Stimulated activated CD4-positive, alpha-beta T cell treated with anti-CD3 and anti-CD28 coated beads, Interleukin-2, amount 100 ng/mL, for 24 hours (primary cell): ENCODE results near the gene MAPK7.
A peak's percentile ranks its signal among the peaks of the same experiment; 100 is the strongest.

Experiments used
- DNase-seq, 2 donors: peaks; one replicate each; pipeline ENCODE4 v3.0.0-alpha.2; 2020

The MAPK7 gene

DNA sequence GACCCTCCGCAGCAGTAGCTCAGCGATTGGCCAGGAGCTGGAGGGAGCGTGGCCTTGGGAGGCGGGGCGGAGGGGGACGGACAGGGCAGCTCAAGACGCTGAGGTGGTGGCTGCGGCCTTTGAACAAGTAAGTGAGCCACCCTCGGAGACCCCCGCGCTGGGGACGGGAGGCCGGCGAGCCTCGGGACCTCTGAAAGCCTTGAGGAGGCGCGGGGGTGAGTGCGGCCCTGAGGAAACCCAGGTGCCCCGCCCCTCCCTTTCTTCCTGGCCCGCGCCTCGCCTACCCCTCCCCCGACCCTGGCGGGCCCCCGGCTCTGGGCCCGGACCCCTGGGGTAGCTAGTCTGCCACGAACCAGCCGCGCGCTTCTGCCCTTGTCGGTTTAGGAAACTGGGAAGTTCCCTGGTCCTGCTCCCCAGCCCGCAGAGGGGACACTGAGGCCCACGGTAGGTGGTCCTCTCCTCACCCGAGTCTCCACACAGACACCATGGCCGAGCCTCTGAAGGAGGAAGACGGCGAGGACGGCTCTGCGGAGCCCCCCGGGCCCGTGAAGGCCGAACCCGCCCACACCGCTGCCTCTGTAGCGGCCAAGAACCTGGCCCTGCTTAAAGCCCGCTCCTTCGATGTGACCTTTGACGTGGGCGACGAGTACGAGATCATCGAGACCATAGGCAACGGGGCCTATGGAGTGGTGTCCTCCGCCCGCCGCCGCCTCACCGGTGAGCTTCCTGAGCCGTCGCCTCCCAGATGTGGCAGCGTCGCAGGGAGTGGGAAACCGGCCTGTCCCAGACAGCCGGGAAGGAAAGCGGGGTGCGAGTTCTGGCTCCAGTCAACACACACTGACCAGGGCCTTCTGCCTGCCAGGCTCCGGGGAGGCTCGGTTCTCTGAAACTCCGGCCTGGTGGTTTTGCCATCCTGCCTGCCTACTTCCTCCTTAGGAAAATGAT lies at the start of gene MAPK7:
TSS of gene MAPK7 (plus strand) at position 83 of the 945 bp plus-strand sequence. CDS start at position 486, 403 bp downstream.
- DNase-seq = peak in 1 of 2 donors; percentile 19

DNA sequence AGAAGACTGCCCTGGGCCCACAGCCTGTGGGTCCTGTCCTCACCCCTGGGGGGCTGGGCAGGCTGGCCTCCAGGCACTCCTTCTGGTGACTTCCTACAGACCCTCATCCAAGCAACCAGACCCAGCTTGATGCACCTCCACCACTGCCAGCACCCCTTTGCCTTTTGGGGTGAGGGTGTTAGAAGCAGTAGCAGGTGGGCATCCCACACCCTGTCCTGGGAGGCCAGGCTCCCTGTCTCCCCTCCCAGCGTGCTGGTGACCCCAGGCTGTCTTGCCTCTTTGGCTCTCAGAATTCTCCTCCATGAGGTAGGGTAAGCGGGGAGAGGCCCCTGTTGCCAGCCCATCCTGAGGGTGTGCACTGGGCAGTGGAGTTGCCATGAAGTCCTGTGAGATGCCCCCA lies 49.2 kb upstream of the MAPK7 start:
- DNase-seq = no peak

DNA sequence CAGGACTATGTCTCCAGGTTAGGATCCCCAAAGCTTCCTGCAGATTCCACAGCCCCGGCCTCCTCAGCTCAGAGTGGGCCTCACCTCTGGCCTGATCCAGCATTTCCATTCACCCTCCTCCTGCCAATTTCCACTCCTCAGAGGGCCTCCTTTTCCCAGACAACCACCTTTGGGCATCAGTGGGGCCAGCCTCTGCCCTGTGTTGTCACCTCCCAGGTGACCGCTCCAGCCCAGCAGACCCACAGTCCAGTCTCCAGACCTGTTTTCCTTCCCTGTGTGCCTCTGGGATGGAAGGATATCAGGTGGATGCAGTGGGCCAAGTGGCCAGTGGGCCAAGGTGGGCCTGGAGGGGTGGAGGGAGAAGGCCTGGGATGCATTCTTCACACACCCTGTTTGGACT lies 48.5 kb upstream of the MAPK7 start:
- no peak for DNase-seq

DNA sequence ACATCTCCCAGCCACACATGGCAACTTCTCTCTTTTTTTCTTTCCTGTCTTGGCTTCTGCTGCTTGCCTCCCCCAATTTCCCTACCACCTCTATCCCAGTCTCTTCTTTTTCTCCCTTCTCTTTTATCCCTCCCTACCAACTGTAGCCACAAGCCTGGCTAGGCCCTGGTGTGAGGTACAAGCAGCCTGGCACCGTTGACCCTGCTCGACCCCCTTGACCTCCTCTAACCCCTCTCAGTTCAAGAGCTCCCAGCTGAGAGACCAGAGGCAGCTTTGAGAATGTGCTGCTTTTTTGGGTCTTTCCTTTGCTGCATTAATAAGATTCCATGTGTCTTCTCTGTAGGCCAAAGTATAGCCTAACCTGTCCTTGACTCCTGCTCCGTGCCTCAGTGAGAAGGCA lies 48.0 kb upstream of the MAPK7 start:
- no peak for DNase-seq

DNA sequence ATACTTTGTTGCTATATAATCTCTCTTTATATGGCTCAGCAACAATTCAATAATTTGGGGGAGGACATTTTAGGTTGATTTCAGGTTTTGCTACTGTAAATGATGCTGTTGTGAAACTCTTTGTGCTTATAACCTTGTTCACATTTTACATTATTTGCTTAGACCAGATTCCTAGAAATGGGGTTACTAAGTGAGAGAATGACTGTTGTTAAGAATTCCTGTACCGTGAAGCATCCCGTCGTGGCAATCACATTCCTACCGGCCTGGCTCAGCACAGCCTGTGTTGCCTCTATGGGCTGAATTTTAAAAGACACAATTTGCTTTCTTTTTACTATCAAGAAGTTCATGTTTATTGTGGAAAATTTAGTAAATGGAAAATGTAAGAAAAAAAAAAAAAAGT lies 47.2 kb upstream of the MAPK7 start:
- DNase-seq = no peak

DNA sequence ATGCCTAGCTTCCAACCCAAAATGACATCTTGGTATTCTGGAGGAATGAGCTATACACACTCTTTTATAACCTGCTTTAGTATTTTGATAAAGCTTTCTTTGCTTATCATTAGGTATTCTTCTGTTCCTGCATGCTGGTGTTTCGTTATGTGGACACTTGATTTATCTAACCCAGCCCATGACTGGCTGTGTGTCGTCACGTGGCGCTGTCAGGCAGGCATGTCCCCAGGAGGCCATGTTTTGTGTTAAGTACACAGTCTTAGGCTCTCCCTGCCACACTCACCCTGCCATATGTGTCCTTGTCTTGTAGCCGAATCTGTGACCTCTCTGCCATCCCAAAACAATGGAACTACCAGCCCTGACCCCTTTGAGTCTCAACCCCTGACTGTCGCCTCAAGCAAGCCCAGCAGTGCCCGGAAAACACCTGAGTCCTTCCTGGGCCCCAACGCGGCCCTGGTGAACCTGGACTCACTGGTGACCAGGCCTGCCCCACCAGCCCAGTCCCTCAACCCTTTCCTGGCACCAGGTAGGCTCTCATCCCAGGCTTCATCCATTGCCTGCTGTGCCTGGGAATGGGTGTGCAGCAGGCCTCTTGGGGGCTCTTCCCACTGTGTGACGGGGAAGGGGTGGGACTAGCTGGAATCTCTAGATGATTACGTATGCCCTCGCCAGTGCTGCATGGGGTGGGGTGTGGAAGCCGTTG lies 46.6 kb upstream of the MAPK7 start:
- no peak for DNase-seq

DNA sequence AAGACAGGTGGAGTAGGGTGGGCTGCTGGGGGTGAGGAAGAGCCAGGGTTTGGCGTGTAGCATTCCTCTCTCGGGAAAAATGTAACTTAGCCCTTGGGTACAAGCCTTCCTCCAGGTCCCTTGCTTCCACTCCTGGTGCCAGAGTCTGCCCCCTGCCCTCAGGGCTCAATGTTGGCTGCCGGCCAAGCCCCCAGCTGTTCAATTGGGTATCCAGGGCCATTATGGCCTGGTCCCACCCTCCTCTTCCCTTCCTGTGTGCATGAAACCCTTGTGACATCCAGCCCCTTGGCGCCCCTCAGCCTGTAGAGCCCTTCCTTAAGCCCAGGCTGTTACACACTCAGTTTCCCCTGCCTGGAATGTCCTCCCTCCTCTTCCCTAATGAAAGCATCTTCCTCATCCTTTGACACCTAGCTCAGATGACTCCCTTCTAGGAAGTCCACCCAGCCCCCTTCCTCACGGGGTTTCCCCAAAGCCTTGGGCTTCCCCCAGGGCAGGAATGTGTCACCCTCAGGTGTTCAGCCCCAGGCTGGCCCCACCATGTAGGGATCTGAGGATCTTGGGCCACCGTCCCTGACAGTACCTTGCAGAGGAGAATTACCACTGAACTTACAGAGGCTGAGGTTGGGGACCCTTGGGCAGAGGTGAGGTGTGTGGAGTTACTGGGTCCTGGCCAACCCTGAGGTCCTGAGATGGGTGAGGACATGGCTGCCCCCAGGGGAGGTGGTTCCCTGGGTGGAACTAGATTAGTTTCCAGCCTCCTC lies 45.7 kb upstream of the MAPK7 start:
- DNase-seq = peak in 1 of 2 donors; percentile 15

DNA sequence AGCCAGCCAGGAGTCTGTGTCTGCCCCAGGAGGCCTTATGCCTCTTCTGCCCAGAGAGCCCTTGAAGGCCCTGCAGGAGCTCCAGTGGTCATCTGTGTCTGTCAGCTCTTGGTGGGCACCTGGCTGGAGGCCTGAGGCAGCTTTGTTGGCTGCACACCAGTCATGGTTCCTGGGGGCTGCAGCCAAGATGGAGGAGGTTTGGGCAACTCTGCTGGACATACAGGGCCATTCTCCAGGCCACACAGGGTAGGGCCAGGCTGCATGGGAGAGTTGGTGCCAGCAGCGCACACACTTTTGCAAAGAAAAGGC lies 45.2 kb upstream of the MAPK7 start:
- no peak for DNase-seq

DNA sequence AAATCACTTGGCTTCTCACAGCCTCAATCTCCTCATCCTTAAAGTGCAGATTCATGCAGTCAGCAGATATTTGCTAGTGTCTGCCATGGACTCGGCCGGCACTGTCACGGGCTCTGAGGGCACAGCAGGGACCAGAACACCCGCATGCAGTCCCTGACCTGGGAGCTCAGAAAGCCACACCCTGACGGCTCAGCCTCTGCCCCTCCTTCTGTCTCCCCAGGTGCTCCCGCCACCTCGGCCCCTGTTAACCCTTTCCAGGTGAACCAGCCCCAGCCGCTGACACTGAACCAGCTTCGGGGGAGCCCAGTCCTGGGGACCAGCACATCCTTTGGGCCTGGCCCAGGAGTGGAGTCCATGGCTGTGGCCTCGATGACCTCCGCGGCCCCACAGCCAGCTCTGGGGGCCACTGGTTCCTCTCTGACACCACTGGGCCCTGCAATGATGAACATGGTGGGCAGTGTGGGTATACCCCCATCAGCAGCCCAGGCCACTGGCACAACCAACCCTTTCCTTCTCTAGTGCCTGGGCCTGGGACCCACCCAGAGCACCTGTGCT lies 44.5 kb upstream of the MAPK7 start:
- no peak for DNase-seq

DNA sequence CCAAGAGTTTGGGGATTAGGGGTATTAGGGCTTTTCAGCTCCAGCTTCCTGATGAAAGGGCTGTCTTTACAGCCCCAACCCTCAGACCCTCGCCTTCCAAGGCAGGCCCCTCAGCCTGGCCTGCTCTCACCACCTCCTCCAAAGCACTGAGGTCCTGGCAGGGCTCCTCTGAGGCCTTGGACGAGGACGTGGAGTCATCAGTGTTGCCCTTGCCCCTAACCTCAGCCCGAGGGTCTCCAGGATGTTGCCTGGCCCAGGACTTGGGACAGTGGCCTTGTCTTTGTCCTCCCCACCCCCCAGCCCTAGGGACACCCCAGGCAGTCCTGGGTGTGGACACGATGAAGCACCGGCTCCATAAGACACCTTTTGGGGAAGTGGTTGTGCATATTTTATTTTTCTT lies 44.0 kb upstream of the MAPK7 start:
- DNase-seq = no peak

DNA sequence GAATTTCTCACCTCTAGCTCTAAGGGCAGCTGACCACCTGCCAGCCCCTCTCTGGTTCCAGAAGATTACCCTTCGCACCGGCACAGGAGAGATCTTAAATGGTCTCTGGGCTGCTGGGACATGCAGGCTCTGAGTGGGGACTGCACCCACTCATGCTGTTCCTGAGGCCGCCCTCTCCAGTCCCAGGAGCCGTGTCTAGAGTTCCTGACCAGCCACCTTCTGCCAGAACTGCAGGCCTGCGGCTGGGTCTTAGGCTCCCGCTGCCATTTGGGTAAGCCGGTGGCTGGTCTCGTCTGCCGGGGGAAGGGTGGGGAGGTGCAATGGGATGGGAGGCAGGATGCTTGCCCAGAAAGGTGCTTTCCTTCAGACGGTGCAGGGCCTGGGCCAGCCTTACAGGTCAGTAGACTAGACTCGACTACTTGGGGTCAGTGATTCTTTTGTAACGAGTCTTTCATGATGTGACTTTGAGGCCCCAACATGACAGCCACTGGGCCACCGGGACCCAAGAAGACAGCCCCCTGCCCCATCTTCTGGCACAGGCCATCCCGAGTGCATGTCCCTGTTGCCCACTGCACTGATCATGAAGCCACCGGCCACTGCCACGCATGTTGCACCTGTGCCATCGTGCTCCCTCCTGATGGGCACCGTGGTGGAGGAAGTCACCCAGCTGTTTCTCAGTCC lies 42.2 kb upstream of the MAPK7 start:
- no peak for DNase-seq

DNA sequence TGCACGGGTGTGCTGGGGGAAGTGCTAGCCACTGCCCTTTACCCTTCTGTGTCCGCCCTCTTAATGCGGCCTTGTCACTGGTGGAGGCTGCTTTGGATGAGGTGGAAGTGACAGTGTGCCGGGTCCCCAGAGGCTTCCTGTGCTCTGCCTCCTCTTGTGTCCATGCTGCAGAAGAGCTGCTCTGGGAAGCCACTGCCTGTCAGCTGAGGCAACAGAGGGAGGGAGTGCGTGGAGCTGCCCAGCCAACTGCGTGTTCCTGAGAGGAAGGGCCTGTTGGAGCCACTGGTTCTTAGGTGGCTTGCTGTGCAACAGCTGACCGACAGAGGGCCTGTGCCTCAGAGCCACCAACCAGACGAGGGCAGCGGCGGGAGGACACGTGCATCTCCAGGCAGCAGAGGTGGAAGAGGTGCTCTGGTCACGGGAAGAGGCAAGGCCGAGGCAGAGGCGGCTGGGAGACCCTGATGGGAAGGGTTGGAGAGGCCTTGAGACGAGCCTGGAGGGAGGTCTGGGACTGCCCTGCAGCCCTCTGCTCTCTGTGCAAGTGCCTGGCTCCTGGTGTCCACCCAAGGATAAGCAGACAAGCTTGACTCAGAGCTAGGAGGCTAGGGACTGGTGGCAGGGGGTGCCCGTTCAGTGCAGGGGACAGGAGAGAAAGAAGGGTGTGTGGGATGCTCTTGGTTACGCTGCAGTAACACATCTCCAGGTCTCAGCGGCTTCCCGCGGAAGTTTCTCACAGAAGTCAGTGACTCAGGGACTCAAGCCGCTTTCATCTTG lies 41.2 kb upstream of the MAPK7 start:
- DNase-seq = no peak

DNA sequence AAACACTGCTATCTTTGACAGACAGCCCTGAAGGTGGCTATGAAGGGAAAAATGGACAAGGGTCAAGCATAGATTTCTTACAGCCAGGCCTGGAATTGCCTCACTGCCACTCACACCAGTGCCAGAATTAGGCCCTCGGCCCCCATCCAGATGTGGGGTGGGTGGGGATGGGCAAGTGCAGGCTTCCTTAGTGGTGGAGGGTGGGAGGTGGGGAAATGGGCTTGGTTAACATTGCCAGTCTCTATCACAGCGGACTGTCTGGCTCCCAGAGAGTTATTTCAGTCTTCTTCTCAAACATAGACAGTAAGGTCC lies 40.6 kb upstream of the MAPK7 start:
- DNase-seq = no peak

DNA sequence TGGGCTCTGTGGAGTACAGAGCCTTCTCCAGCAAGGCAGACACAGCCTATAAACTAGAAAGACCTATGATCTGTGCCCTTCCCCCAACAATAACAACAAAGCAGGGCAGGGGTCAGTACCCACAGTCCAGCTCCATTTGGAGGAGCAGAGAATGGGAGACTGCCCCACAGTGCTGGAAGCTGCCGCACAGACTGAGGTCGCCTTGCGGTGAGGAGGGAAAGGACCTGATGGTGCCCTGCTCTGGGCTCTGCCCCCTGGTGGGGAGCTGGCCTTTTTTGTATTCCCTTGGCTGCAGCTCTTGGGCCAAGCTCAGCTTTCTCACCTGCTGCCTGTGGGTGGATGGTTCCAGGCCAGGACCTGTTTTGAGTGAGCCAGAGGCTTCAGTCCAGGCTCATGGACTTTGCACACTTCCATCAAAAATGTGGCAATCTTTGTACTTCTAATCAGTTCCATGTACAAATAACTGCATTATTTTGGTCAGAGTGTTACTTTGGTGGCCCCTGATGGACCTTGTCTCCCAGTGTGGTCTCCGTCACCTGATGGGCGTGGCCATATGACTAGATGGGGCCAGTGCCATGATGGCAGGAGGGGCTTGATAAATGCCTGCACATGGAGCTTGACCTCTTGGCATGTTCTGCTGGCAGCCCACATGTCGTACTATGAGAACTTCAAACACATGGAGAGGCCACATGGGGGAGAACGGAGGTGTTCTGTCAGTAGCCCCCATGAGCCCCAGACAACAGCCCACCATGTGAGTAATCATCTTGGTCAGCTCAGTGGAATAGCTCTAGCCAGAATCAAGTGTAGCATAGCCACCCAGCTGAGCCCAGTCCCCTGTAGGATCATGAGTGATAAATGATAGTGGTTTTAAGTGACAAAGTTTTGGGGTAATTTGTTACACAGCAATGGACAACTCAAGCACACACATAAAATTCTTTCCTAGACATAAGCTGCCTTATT lies 40.0 kb upstream of the MAPK7 start:
- DNase-seq = peak; percentile 62 to 72

DNA sequence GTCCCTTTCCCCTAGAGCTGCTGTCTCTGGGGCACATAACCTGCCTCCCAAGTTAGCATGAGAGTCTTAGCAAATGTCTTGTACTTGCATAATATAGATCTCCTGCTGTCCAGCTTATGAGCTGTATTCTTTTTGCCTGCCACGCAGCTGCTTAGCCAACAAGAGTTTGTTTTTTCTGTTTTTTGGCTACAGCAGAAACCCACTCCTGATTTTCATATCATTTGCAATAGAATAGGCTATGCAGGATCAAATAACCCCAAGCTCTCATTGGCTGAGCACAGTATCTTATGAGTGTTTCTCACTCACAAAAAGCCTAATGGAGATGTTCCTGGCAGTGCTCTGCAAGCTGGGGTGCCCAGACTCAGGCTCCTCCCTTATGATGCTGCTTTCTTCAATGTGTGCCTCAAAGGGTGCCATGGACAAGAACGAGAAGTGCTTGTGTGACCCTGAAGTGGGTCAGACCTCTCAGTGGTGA lies 38.9 kb upstream of the MAPK7 start:
- DNase-seq = no peak

DNA sequence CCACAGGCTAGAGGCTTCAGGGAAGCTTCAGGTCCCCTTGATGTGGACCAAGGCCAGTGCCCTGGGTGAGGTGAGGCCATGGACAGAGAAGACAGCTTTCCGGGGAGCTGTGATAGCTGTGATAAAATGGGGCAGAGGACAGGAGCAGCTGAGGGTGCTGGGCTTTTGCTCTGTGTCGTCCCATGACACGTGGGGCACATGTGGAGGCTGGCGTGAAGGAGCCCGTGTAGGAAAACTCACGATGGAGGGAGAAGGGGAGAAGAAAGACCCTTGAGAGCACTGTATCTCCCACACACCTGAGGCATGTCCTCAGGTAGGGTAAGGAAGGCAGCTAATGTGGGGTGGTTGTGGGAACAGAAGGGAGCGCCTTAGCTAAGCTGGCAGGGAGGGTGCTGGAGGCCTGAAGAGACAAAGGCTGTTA lies 37.1 kb upstream of the MAPK7 start:
- DNase-seq = no peak

DNA sequence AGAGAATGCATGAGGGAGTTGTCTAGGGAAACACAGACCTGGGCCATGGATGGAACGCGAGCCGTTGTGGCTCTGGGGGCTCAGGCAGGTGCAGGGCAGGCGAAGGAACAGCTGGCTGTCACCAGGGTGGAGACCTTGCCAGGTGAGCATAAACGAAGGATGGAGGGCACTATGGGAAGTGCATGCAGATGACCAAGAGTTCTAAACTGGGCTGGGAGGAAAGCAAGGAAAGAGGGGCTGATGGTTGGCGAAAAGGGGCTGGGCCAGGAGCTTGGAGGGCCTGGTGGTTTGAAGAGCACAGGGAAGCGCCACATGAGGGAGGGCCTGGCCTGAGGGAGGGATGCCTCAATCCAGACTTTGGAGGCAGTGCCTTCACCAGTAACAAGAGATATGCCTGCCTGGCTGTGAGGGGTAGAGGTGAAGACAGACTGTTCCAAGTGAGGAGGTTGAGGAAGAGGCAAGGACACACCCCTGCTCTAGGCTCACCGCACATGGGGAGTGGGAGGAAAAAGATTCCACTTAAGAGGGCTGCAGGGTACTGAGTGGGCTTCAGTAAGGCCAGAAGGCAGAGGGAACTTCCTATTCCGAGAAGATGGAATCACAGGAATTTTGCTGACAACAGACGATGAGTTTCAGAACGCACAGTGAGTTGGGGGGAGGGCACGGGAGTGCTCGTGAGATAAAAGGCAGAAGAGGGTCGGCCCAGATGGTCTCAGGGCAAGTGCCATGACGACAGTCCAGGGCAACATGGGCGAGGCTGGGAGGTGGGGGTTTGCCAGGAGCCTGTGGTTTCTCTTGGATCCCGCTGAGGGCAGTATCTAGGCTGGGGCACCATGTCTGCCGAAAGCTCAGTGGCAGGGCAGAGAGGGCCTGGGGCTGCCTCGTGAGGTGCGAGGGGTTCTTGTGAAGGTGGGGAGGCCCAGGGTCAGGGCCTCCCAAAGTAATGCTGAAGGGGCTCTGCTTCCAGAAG lies 36.4 kb upstream of the MAPK7 start:
- no peak for DNase-seq

DNA sequence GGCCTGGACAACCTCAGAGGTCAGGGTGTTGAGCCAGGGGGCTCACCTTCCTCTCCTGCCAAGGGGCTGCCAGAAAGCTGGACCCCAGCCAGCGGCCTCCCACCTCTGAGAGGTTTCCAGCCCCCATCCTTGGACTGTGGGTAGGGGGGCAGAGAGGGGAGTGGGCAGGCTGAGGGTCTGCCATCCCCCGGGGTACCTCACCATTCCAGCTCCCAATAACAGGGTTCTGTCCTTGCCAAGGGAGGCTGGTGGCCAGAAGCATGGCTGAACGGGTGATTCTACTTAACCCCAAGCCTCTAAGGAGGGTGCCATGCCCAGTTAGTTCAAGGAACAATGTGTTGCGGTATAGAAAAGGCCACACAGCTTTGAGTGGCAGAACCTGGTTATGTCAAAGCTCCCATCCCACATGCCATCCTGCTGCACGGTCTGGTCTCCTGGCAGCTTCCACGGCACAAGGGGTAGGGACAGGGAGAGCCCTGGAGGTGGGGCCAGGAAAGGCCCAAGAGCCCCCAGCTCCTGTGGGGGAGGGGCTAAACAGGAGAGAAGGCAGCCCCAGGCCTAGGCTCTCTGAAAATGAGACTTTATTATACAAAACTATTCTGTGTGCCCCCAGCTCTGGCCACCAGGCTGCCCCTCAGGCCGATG lies 35.6 kb upstream of the MAPK7 start:
- no peak for DNase-seq

DNA sequence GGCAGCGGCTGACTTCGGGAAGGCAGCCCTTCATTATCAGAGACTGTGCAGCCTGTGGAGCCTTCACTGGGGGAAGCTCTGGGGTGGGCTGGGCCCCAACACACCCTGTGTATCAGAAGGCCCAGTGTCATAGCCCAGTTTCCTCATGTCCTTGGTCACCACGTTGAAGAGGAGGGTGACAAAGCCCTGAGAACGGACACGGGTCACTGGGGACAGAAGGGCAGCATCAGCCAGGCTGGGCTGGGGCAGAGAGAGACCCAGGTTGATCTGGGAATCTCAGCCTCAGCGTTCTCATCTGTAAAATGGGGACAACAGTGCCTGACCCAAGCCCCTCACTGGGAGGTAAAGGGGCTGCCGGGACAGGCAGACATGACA lies 35.1 kb upstream of the MAPK7 start:
- no peak for DNase-seq
